K562 (cell line): ENCODE data around the gene NHLH1. TPM values are rescaled to one million over a fixed set of nuclear protein-coding genes. Genes with fewer than 3 reads are reported as not detected.
A peak's percentile ranks its signal among the peaks of the same experiment; 100 is the strongest.

Experiments used
- ATAC-seq: fragments of 200-7000 bp; cut with Tn5 transposase; 3 replicates; pipeline ENCODE4 v1.9.1; 2020; ENCODE audit warnings: moderate library complexity
- BruUV-seq: library from RNA; stranded (reverse); fragments of 400-500 nt; replicated peaks from 2 replicates; lab custom pipeline; 2021; lab: Mats Ljungman, UMichigan
- CTCF ChIA-PET: fragments of 300-600 bp; formaldehyde crosslinking; extraction: SDS; loops from one replicate; lab custom pipeline; 2021; ENCODE audit warnings: low intra/inter-chr PET ratio; lab: Yijun Ruan, JAX
- POLR2A ChIA-PET: fragments of 300-600, 350-650 bp; sonication (Branson Sonifier 250); formaldehyde crosslinking; extraction: SDS; loops from one replicate; lab custom pipeline; 2021; ENCODE audit warnings: antibody characterized with exemption, inconsistent platforms; lab: Yijun Ruan, JAX
- DNase-seq, 4 experiments: peaks; one replicate each; pipeline versions ENCODE4 v3.0.0 to v3.0.0-alpha.2; 2011 to 2018; ENCODE audit warnings: low spot score in 3 of 4, mixed read lengths in 3 of 4; ENCODE audit errors: extremely low read depth in 1 of 4
- FAIRE-seq: peaks from 2 replicates; lab custom pipeline; 2011; peaks lifted over from hg19 to GRCh38; lab: Jason Lieb, UNC
- H2AFZ ChIP-seq: 2 replicates; pipeline ENCODE4 v1.6.0; 2011; ENCODE audit warnings: low read depth, low read length, control low read depth, inconsistent platforms
- H3K27ac ChIP-seq: fragments of 200-600 bp; 3 replicates; pipeline ENCODE4 v1.8.0; 2011; ENCODE audit warnings: low read depth, mild to moderate bottlenecking, control low read depth, inconsistent platforms, low read length, moderate library complexity, mixed read lengths; ENCODE audit errors: extremely low read depth
- H3K27me3 ChIP-seq, 2 experiments: fragments of 300-600 bp in 1 of 2; 2 replicates in 1 of 2; 3 replicates in 1 of 2; pipeline versions ENCODE4 v1.6.0 to v1.8.0; 2011; ENCODE audit warnings: inconsistent platforms in 2 of 2, low read length in 2 of 2, mild to moderate bottlenecking in 1 of 2, mixed read lengths in 1 of 2, moderate library complexity in 1 of 2; ENCODE audit not compliant: control insufficient read depth in 2 of 2, insufficient read depth in 2 of 2
- H3K36me3 ChIP-seq: fragments of 300-600 bp; 3 replicates; pipeline ENCODE4 v1.8.0; 2011; ENCODE audit warnings: mild to moderate bottlenecking, low read length, inconsistent platforms; ENCODE audit not compliant: control insufficient read depth, insufficient read depth
- H3K4me1 ChIP-seq, 2 experiments: fragments of 200-600 bp in 1 of 2; replicated peaks in 1 of 2; 2 replicates in 1 of 2; 3 replicates in 1 of 2; pipeline versions ENCODE4 v1.5.1 to v1.8.0; 2011; ENCODE audit warnings: inconsistent platforms in 2 of 2, low read length in 2 of 2, mild to moderate bottlenecking in 1 of 2, mixed read lengths in 1 of 2, moderate library complexity in 1 of 2; ENCODE audit not compliant: control insufficient read depth in 2 of 2, insufficient read depth in 2 of 2
- H3K4me2 ChIP-seq: 2 replicates; pipeline ENCODE4 v1.6.1; 2011; ENCODE audit warnings: low read length, control low read depth, inconsistent platforms, mixed read lengths; ENCODE audit not compliant: insufficient read depth
- H3K4me3 ChIP-seq: fragments of 200-600 bp; sonication (generic), shearing (Covaris generic); 2 replicates; pipeline ENCODE4 v1.5.1; 2016; ENCODE audit warnings: control low read depth, inconsistent platforms
- H3K79me2 ChIP-seq: fragments of 200-600 bp; 3 replicates; pipeline ENCODE4 v1.8.0; 2011; ENCODE audit warnings: low read length, inconsistent platforms; ENCODE audit not compliant: control insufficient read depth, insufficient read depth
- H3K9ac ChIP-seq, 2 experiments: 2 replicates each; pipeline versions ENCODE4 v1.6.0 to v1.6.1; 2011; ENCODE audit warnings: low read depth in 2 of 2, low read length in 2 of 2, control low read depth in 1 of 2, inconsistent platforms in 1 of 2, mild to moderate bottlenecking in 1 of 2, mixed read lengths in 1 of 2; ENCODE audit not compliant: insufficient read depth in 1 of 2
- H3K9me1 ChIP-seq: one replicate; pipeline ENCODE4 v1.6.0; 2011; ENCODE audit warnings: inconsistent platforms, mild to moderate bottlenecking, low read length, moderate library complexity; ENCODE audit not compliant: control insufficient read depth, insufficient read depth
- H3K9me3 ChIP-seq: replicated peaks from 2 replicates; pipeline ENCODE4 v1.5.1; 2011; ENCODE audit warnings: low read depth, low read length, inconsistent platforms; ENCODE audit not compliant: control insufficient read depth, insufficient read depth
- H4K20me1 ChIP-seq: replicated peaks from 2 replicates; pipeline ENCODE4 v1.6.1; 2011; ENCODE audit warnings: low read length, inconsistent platforms, mixed read lengths; ENCODE audit not compliant: control insufficient read depth, insufficient read depth
- DMBX1 ChIP-seq: fragments of 250-450 bp; sonication (Bioruptor Pico); IDR thresholded peaks from 2 replicates; pipeline ENCODE4 v1.8.0; 2022; ENCODE audit warnings: inconsistent platforms, mild to moderate bottlenecking, moderate library complexity, borderline replicate concordance
- E2F3 ChIP-seq: fragments of 250-450 bp; sonication (Bioruptor Pico); IDR thresholded peaks from 2 replicates; pipeline ENCODE4 v1.4.0; 2020; ENCODE audit warnings: mild to moderate bottlenecking
- GTF2A2 ChIP-seq: IDR thresholded peaks from 2 replicates; pipeline ENCODE4 v1.6.1; 2016; ENCODE audit warnings: mild to moderate bottlenecking, missing genetic modification characterization, missing compliant biosample characterization
- IRF2 ChIP-seq: sonication (generic); formaldehyde crosslinking; IDR thresholded peaks from 2 replicates; pipeline ENCODE4 v1.8.1; 2022; ENCODE audit warnings: mild to moderate bottlenecking, missing genetic modification reagents
- MED1 ChIP-seq: sonication (generic); formaldehyde crosslinking; IDR thresholded peaks from 2 replicates; pipeline ENCODE4 v1.8.1; 2023; ENCODE audit warnings: missing genetic modification reagents, borderline replicate concordance
- NR4A1 ChIP-seq, 2 experiments: fragments of 250-450 bp in 1 of 2; fragments of 450-650 bp in 1 of 2; sonication (Bioruptor Pico) in 1 of 2; IDR thresholded peaks; 2 replicates each; pipeline versions ENCODE4 v1.4.0 to v1.6.1; 2016 to 2020; ENCODE audit warnings: mild to moderate bottlenecking in 2 of 2, missing compliant biosample characterization in 1 of 2, missing genetic modification characterization in 1 of 2, moderate library complexity in 1 of 2
- POLR2G ChIP-seq: fragments of 200-400 bp; formaldehyde crosslinking; IDR thresholded peaks from 2 replicates; pipeline ENCODE4 v1.6.1; 2017; ENCODE audit warnings: low read depth, mild to moderate bottlenecking, antibody characterized with exemption, low read length, moderate library complexity
- RBFOX2 ChIP-seq: fragments of 200-400 bp; formaldehyde crosslinking; IDR thresholded peaks from 2 replicates; pipeline ENCODE4 v1.6.1; 2017; ENCODE audit warnings: low read depth, mild to moderate bottlenecking, low read length, moderate library complexity
- SMAD4 ChIP-seq: fragments of 250-450 bp; sonication (Bioruptor Pico); conservative IDR thresholded peaks from 2 replicates; pipeline ENCODE4 v1.8.0; 2021; ENCODE audit warnings: inconsistent platforms, mild to moderate bottlenecking, moderate library complexity
- WHSC1 ChIP-seq: IDR thresholded peaks from one replicate; pipeline ENCODE4 v1.6.1; 2012; ENCODE audit warnings: low read length, control low read depth, inconsistent platforms
- ZNF583 ChIP-seq: fragments of 250-450 bp; sonication (Bioruptor Pico); IDR thresholded peaks from 2 replicates; pipeline ENCODE4 v1.4.0; 2020
- ZNF830 ChIP-seq: fragments of 250-450 bp; sonication (Bioruptor Pico); IDR thresholded peaks from 2 replicates; pipeline ENCODE4 v1.5.0; 2021; ENCODE audit warnings: mild to moderate bottlenecking
- ZZZ3 ChIP-seq: fragments of 450-650 bp; IDR thresholded peaks from 2 replicates; pipeline ENCODE4 v1.6.1; 2016; ENCODE audit warnings: antibody characterized with exemption, mild to moderate bottlenecking, moderate library complexity
- WGBS: fragments of 100-300 bp; shearing (Covaris generic); methylation state at CpG from one replicate; pipeline ENCODE4 v1.1.6; 2016; ENCODE audit warnings: low coverage, mixed read lengths; ENCODE audit not compliant: insufficient coverage; ENCODE audit errors: missing lambda C conversion rate; 5-methylcytosine and 5-hydroxymethylcytosine counted together
- in situ Hi-C: fragments of 300-500 bp; cut with MboI; formaldehyde crosslinking; loops from 4 replicates; pipeline ENCODE4 v1.15.0; 2018; ENCODE audit warnings: inconsistent platforms, mixed read lengths
- intact Hi-C: fragments of 100-400 bp; cut with micrococcal nuclease; formaldehyde crosslinking; loops from 2 replicates; pipeline ENCODE4 v1.14.2; 2022
- polyA plus RNA-seq, 8 experiments: library from polyadenylated mRNA; depleted of rRNA in 4 of 8; stranded (reverse) in 5 of 8; unstranded in 3 of 8; fragments of >200 nt; fragmentation: Nextera tagmentation in 2 of 8; fragmentation: Illumina TruSeq in 1 of 8; extraction: Ambion mirVana in 2 of 8; extraction: Trizol in 1 of 8; gene quantifications; 2 replicates each; pipeline versions ENCODE4 v1.2.1 to v1.2.3, GENCODE V29; 2011 to 2014; ENCODE audit warnings: inconsistent platforms in 1 of 8, missing spikeins in 1 of 8
- total RNA-seq, 7 experiments: library from RNA; depleted of rRNA in 6 of 7; stranded (reverse); fragments of >200 nt in 6 of 7; fragmentation: Illumina TruSeq in 2 of 7; extraction: Trizol in 2 of 7; gene quantifications; 2 replicates each; pipeline versions ENCODE4 v1.2.1 to v1.2.3, GENCODE V29; 2011 to 2021; ENCODE audit warnings: low replicate concordance in 1 of 7
- TF ChIP-seq, protein P1 (sequence below): fragments of 250-450 bp; sonication (Bioruptor Pico); IDR thresholded peaks from 2 replicates; pipeline ENCODE4 v1.5.0; 2021; ENCODE audit warnings: mild to moderate bottlenecking, moderate library complexity
- TF ChIP-seq, protein P2 (sequence below), 2 experiments: fragments of 250-450 bp in 1 of 2; fragments of 450-650 bp in 1 of 2; sonication (Bioruptor Pico) in 1 of 2; IDR thresholded peaks; 2 replicates each; pipeline versions ENCODE4 v1.6.1 to v1.8.0; 2016 to 2021; ENCODE audit warnings: mild to moderate bottlenecking in 2 of 2, moderate library complexity in 2 of 2, missing compliant biosample characterization in 1 of 2, missing genetic modification characterization in 1 of 2

Gene NHLH1
- total and polyA plus RNA-seq, 9 of the 15 experiments (the other 6 are each of a cell fraction or from before 2014, with no cell fraction given) = 0.09 to 1.3 (median 0.35) TPM; not detected in 1

DNA sequence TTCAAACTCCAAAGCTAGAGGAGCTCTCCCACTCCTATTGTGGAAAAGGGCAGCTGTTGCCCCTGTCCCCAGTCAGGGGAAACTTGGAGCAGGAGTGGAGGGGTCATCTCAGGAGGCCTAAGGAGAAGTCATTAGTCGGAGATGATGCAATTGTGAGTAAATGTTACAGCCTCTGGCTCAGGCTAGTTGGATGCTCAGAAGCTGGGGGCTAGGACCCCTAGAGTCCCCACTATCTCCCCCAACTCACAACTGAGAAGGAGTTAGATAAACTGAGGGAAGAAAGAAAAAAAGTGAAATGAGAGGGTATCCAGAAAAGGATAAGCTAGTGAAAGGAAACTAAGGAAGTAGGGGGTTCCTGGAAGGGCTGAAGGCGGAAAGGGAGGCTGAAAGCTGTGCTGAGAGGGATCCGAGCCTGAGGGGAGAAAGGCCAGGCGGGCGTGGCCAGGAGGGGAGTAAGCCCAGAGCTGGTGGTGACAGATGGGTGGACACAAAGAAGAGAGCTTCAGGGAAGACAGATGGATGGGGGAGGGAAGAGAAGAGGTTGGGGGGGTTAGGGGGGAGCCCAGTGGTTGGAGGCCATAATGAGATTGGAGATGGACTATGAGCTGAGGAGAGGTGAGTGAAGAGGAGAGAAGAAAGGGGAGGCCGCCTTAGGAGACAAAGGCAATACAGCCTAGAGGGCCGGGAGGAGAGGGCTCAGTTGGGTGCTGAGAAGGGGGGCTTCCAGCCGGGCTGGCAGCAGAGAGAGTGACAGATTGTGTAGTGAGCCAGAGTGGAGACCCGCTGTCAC, 4.5 kb upstream of the NHLH1 start (continued):
- TF ChIP-seq, protein P1, sequence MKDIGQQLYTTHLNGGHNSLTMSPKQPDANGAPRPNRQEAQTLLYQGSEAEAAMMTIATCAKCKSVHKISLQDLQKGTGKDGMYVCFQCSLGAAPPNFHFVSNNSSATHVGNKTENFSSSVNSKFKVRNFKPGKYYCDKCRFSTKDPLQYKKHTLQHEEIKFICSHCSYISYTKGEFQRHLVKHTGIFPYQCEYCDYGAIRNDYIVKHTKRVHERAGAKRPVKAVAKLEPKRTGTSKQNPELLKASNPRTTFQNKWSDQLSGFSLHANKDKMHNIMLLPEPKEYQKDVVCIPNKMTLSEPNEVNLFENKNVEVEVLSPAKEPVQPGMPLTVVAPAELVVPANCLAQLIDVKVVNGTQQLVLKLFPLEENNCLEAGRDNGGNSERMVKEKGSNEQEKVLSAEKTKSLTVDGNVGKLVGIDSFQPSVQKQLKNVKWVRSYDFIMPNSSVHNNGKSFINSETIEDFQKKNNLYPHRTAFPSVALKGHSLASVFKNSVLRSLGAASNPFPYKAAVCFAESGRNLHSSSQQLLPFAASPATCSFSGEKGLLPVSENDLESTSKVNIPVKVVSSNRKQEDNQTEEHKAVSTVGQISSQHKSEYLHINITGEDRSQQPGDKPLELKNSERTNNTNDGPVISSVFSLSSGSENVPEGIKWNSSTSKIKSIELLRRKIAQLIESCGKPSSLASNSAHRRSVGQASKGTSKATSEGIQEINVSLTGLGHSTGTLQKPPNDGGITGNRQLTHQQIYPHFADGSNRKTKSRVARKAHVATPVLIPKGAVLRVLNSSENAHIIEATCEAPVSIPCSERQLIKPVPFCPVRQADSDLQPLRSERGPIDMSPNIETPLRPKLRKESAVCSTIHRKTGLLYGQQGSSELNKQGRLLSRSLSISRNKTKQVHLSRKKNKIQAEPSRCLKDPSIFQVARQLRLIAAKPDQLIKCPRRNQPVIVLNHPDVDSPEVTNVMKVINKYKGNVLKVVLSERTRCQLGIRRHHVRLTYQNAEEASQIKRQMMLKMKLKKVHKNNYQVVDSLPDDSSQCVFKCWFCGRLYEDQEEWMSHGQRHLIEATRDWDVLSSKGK (CRISPR knock-in tag) = no peak
- no peak for TF ChIP-seq MED1 (CRISPR knock-in tag)
- TF ChIP-seq, all 486 proteins: peak for 112

DNA sequence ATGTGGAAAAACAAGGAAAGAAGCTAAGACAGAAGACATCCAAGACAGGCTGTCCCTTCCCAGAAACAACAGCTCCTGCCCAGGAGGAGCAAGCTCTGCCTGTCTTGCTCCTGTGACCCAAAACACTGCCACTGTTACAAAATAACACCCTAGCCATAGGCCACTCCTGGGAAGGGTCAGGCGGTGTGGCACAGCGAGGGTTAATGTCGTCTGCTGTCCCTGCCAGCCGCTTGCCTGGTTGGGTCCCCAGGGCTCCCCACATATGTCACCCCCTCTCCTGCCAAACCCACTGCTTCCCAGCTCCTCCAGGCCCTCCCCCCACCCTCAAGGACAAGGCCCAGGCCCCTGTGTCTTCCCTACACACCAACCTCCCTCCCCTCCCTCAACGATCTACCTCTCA, 3.9 kb upstream of the NHLH1 start:
- intact Hi-C loops = loop anchor here (2.0 kb wide), 1 partner anchor 14 kb away; no protein-coding TSS in a partner anchor
- Histone ChIP-seq H3K27me3 (no peaks in the 10 kb centered on the region), H4K20me1 (no peaks in the 10 kb centered on the region; the same call in 1 of the 2 replicates), H3K79me2 (no peaks in the 10 kb centered on the region), H3K9me1 (no peaks in the 10 kb centered on the region), H3K9me3 (no peaks in the 10 kb centered on the region), H3K27ac (peak overlapping the region; percentile 73; the same call in 2 of the 3 replicates), H3K4me3 (no peak overlapping the region), H3K36me3 (peaks cover 24% of the 10 kb centered on the region; the same call in 2 of the 3 replicates), H3K4me2 (no peak overlapping the region; the same call in 1 of the 2 replicates), H3K9ac (peak overlapping the region; percentile 62 to 81; a peak in 2 of 4 replicates), H3K4me1 (peaks cover 24 to 40% of the 10 kb centered on the region in 2 experiments), H2AFZ (0 out of 2 replicates have a peak overlapping the region, but pooled peaks have one; percentile 60)
- no TSS peak for BruUV-seq
- DNase-seq = no peak
- no peak for ATAC-seq
- ChIA-PET POLR2A (interaction anchor here (0.6 to 5.8 kb wide), 10 partner anchors 11 to 317 kb away, joined by 3 to 27 read pairs (median 4); partner anchors contain the start of genes COPA and NCSTN), CTCF (no interaction called here)
- FAIRE-seq = no peak
- in situ Hi-C loops = no loop called here
- WGBS = 60% methylated on average over 5 of the region's 5 CpGs
- peak; percentile 60 for TF ChIP-seq POLR2G
- TF ChIP-seq WHSC1 = no peak
- TF ChIP-seq, protein P2, sequence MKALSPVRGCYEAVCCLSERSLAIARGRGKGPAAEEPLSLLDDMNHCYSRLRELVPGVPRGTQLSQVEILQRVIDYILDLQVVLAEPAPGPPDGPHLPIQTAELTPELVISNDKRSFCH (CRISPR knock-in tag; IDR thresholded peaks at IDR 0.05) = no peak
- TF ChIP-seq, protein P2 (tag; IDR thresholded peaks at IDR 0.05) = peak; percentile 58
- peak; percentile 80; the same call in 1 of the 2 replicates for TF ChIP-seq ZNF583 (CRISPR knock-in tag)
- TF ChIP-seq IRF2 (CRISPR knock-in tag) = no peak
- TF ChIP-seq ZZZ3 = no peak
- peak; percentile 24; the same call in 1 of the 2 replicates for TF ChIP-seq GTF2A2
- TF ChIP-seq DMBX1 (CRISPR knock-in tag) = peak; percentile 80; the same call in 1 of the 2 replicates
- no peak for TF ChIP-seq NR4A1 (CRISPR knock-in tag; IDR thresholded peaks at IDR 0.05)
- TF ChIP-seq NR4A1 (tag; IDR thresholded peaks at IDR 0.05) = peak; percentile 60
- peak; percentile 68 for TF ChIP-seq RBFOX2
- 0 out of 2 replicates have a peak, but pooled peaks have one; percentile 59 for TF ChIP-seq ZNF830 (CRISPR knock-in tag)
- 0 out of 2 replicates have a peak, but pooled peaks have one; percentile 6 for TF ChIP-seq E2F3 (CRISPR knock-in tag)
- peak; percentile 62 for TF ChIP-seq SMAD4 (CRISPR knock-in tag)
